ENCODE results near the gene GNAZ.

The GNAZ gene

GRCh38 chr22:23084453-23085350 is 14.4 kb downstream of the GNAZ start:
- Mint-ChIP-seq H3K9me3 (no peaks in the 10 kb centered on the region), H3K4me1 (ENCODE audit: low read depth) (peaks cover 25% of the 10 kb centered on the region), H3K36me3 (ENCODE audit: low read depth) (no peaks in the 10 kb centered on the region), H3K4me3 (no peak overlapping the region), H3K27ac (no peak overlapping the region), H3K27me3 (peaks cover 6% of the 10 kb centered on the region)
- intact Hi-C loops (cut with micrococcal nuclease) = no loop called here

GRCh38 chr22:23085351-23085671 is 15.0 kb downstream of the GNAZ start:
- H3K36me3 Mint-ChIP-seq (ENCODE audit: low read depth) = no peaks in the 10 kb centered on the region
- no peak overlapping the region for H3K27ac Mint-ChIP-seq
- no peaks in the 10 kb centered on the region for H3K9me3 Mint-ChIP-seq
- peaks cover 6% of the 10 kb centered on the region for H3K27me3 Mint-ChIP-seq
- intact Hi-C loops (cut with micrococcal nuclease) = no loop called here
- peaks cover 25% of the 10 kb centered on the region for H3K4me1 Mint-ChIP-seq (ENCODE audit: low read depth)
- no peak overlapping the region for H3K4me3 Mint-ChIP-seq

GRCh38 chr22:23085785-23086184 is 15.5 kb downstream of the GNAZ start:
- Mint-ChIP-seq H3K4me1 (ENCODE audit: low read depth) (peaks cover 25% of the 10 kb centered on the region), H3K36me3 (ENCODE audit: low read depth) (no peaks in the 10 kb centered on the region), H3K27me3 (peaks cover 6% of the 10 kb centered on the region), H3K4me3 (no peak overlapping the region), H3K9me3 (no peaks in the 10 kb centered on the region), H3K27ac (peak overlapping the region; percentile 71)
- intact Hi-C loops (cut with micrococcal nuclease) = no loop called here

- Mint-ChIP-seq H3K4me3 (no peak overlapping the region), H3K27me3 (peaks cover 6% of the 10 kb centered on the region)
Measured at GRCh38 chr22:23086263-23086662, 15.9 kb downstream of the GNAZ start.

GRCh38 chr22:23086787-23087186 is 16.5 kb downstream of the GNAZ start:
- H3K4me1 Mint-ChIP-seq (ENCODE audit: low read depth) = peaks cover 25% of the 10 kb centered on the region
- H3K36me3 Mint-ChIP-seq (ENCODE audit: low read depth) = no peaks in the 10 kb centered on the region
- H3K4me3 Mint-ChIP-seq = peak overlapping the region; percentile 27
- H3K27me3 Mint-ChIP-seq = peaks cover 6% of the 10 kb centered on the region
- no peaks in the 10 kb centered on the region for H3K9me3 Mint-ChIP-seq
- H3K27ac Mint-ChIP-seq = peak overlapping the region; percentile 71
- intact Hi-C loops (cut with micrococcal nuclease) = no loop called here

More at GRCh38 chr22:23086263-23086662, 15.9 kb downstream of the GNAZ start:
- H3K4me1 Mint-ChIP-seq (ENCODE audit: low read depth) = peaks cover 25% of the 10 kb centered on the region
- H3K9me3 Mint-ChIP-seq = no peaks in the 10 kb centered on the region
- no peaks in the 10 kb centered on the region for H3K36me3 Mint-ChIP-seq (ENCODE audit: low read depth)
- intact Hi-C loops (cut with micrococcal nuclease) = no loop called here
- peak overlapping the region; percentile 71 for H3K27ac Mint-ChIP-seq

GRCh38 chr22:23088199-23088604 is 17.9 kb downstream of the GNAZ start:
- Mint-ChIP-seq H3K9me3 (no peaks in the 10 kb centered on the region), H3K4me3 (no peak overlapping the region), H3K36me3 (ENCODE audit: low read depth) (no peaks in the 10 kb centered on the region), H3K27ac (peak overlapping the region; percentile 12), H3K27me3 (no peaks in the 10 kb centered on the region), H3K4me1 (ENCODE audit: low read depth) (peaks cover 25% of the 10 kb centered on the region)
- intact Hi-C loops (cut with micrococcal nuclease) = no loop called here

GRCh38 chr22:23089010-23089409 is 18.7 kb downstream of the GNAZ start:
- intact Hi-C loops (cut with micrococcal nuclease) = no loop called here
- H3K4me1 Mint-ChIP-seq (ENCODE audit: low read depth) = peaks cover 25% of the 10 kb centered on the region
- no peak overlapping the region for H3K4me3 Mint-ChIP-seq
- no peaks in the 10 kb centered on the region for H3K9me3 Mint-ChIP-seq
- H3K36me3 Mint-ChIP-seq (ENCODE audit: low read depth) = no peaks in the 10 kb centered on the region
- peak overlapping the region; percentile 12 for H3K27ac Mint-ChIP-seq
- H3K27me3 Mint-ChIP-seq = no peaks in the 10 kb centered on the region

- intact Hi-C loops (cut with micrococcal nuclease) = no loop called here
- H3K4me1 Mint-ChIP-seq (ENCODE audit: low read depth) = peaks cover 25% of the 10 kb centered on the region
- no peak overlapping the region for H3K27ac Mint-ChIP-seq
- no peaks in the 10 kb centered on the region for H3K27me3 Mint-ChIP-seq
- no peak overlapping the region for H3K4me3 Mint-ChIP-seq
- H3K9me3 Mint-ChIP-seq = no peaks in the 10 kb centered on the region
- H3K36me3 Mint-ChIP-seq (ENCODE audit: low read depth) = no peaks in the 10 kb centered on the region
Measured at GRCh38 chr22:23089633-23090456, 19.5 kb downstream of the GNAZ start.

GRCh38 chr22:23090457-23090835 is 20.1 kb downstream of the GNAZ start:
- no peaks in the 10 kb centered on the region for H3K9me3 Mint-ChIP-seq
- no peaks in the 10 kb centered on the region for H3K36me3 Mint-ChIP-seq (ENCODE audit: low read depth)
- H3K27me3 Mint-ChIP-seq = no peaks in the 10 kb centered on the region
- peaks cover 25% of the 10 kb centered on the region for H3K4me1 Mint-ChIP-seq (ENCODE audit: low read depth)
- H3K27ac Mint-ChIP-seq = no peak overlapping the region
- intact Hi-C loops (cut with micrococcal nuclease) = no loop called here
- H3K4me3 Mint-ChIP-seq = no peak overlapping the region

- no peak overlapping the region for H3K27ac Mint-ChIP-seq
- no peaks in the 10 kb centered on the region for H3K27me3 Mint-ChIP-seq
- no peaks in the 10 kb centered on the region for H3K36me3 Mint-ChIP-seq (ENCODE audit: low read depth)
- H3K9me3 Mint-ChIP-seq = no peaks in the 10 kb centered on the region
- intact Hi-C loops (cut with micrococcal nuclease) = no loop called here
- peaks cover 14% of the 10 kb centered on the region for H3K4me1 Mint-ChIP-seq (ENCODE audit: low read depth)
- no peak overlapping the region for H3K4me3 Mint-ChIP-seq
Measured at GRCh38 chr22:23091760-23092159, 21.4 kb downstream of the GNAZ start.

- Mint-ChIP-seq H3K4me3 (no peak overlapping the region), H3K36me3 (ENCODE audit: low read depth) (no peaks in the 10 kb centered on the region), H3K27ac (no peak overlapping the region), H3K9me3 (no peaks in the 10 kb centered on the region), H3K27me3 (no peaks in the 10 kb centered on the region), H3K4me1 (ENCODE audit: low read depth) (peaks cover 8% of the 10 kb centered on the region)
- intact Hi-C loops (cut with micrococcal nuclease) = no loop called here
Measured at GRCh38 chr22:23092217-23092955, 22.1 kb downstream of the GNAZ start.

- Mint-ChIP-seq H3K9me3 (no peaks in the 10 kb centered on the region), H3K27ac (no peak overlapping the region)
Measured at GRCh38 chr22:23093051-23093788, 22.9 kb downstream of the GNAZ start.

GRCh38 chr22:23094260-23094659 is 23.9 kb downstream of the GNAZ start:
- intact Hi-C loops (cut with micrococcal nuclease) = no loop called here
- Mint-ChIP-seq H3K27me3 (no peaks in the 10 kb centered on the region), H3K36me3 (ENCODE audit: low read depth) (no peaks in the 10 kb centered on the region), H3K4me3 (no peak overlapping the region), H3K27ac (no peak overlapping the region), H3K4me1 (ENCODE audit: low read depth) (no peaks in the 10 kb centered on the region), H3K9me3 (no peaks in the 10 kb centered on the region)

More at GRCh38 chr22:23093051-23093788, 22.9 kb downstream of the GNAZ start:
- no peak overlapping the region for H3K4me3 Mint-ChIP-seq
- H3K27me3 Mint-ChIP-seq = no peaks in the 10 kb centered on the region
- intact Hi-C loops (cut with micrococcal nuclease) = no loop called here
- peaks cover 2% of the 10 kb centered on the region for H3K4me1 Mint-ChIP-seq (ENCODE audit: low read depth)
- H3K36me3 Mint-ChIP-seq (ENCODE audit: low read depth) = no peaks in the 10 kb centered on the region

All from dendritic cell treated with granulocyte-macrophage colony-stimulating factor and Interleukin-4, amounts not matched to agents 40 ng/mL and 50 ng/mL, for 4 days (primary cell).